Heart left ventricle (tissue), 16 donors: ENCODE data around the gene HHATL. TPM values are rescaled to one million over a fixed set of nuclear protein-coding genes. Genes with fewer than 3 reads are reported as not detected.
"Not testable (repeated sequence)": the region's sequence is repeated elsewhere in the genome, so short reads cannot be mapped to it uniquely, and the experiment has no call there.

Experiments
- ATAC-seq, 4 donors: fragments of 200-7000 bp; cut with Tn5 transposase; one replicate each; pipeline ENCODE4 v1.9.1; 2020 to 2022; ENCODE audit warnings: moderate library complexity in 4 of 4, mild to moderate bottlenecking in 3 of 4, moderate number of reproducible peaks in 1 of 4
- DNase-seq, 5 donors: peaks; one replicate each; pipeline ENCODE4 v3.0.0-alpha.2; 2020
- H3K27ac ChIP-seq, 12 donors: fragments of 200-600 bp; sonication (generic) in 4 of 12; one replicate each; pipeline versions ENCODE4 v1.5.0 to v1.8.0; 2016 to 2022; ENCODE audit warnings: mild to moderate bottlenecking in 2 of 12
- H3K27me3 ChIP-seq, 9 donors: fragments of 200-600 bp; sonication (generic) in 2 of 9; one replicate each; pipeline versions ENCODE4 v1.5.1 to v1.8.0; 2016 to 2022; ENCODE audit warnings: mild to moderate bottlenecking in 3 of 9
- H3K36me3 ChIP-seq, 9 donors: fragments of 200-600 bp; sonication (generic) in 2 of 9; one replicate each; pipeline versions ENCODE4 v1.5.0 to v1.8.0; 2018 to 2022; ENCODE audit warnings: mild to moderate bottlenecking in 2 of 9
- H3K4me1 ChIP-seq, 12 donors: fragments of 200-600 bp; sonication (generic) in 4 of 12; one replicate each; pipeline versions ENCODE4 v1.5.0 to v1.8.0; 2016 to 2022; ENCODE audit warnings: mild to moderate bottlenecking in 3 of 12
- H3K4me3 ChIP-seq, 12 donors: fragments of 200-600 bp; sonication (generic) in 4 of 12; one replicate each; pipeline versions ENCODE4 v1.5.0 to v1.8.0; 2017 to 2022; ENCODE audit warnings: mild to moderate bottlenecking in 9 of 12, moderate library complexity in 4 of 12
- H3K9me3 ChIP-seq, 12 donors: fragments of 200-600 bp; sonication (generic) in 4 of 12; one replicate each; pipeline versions ENCODE4 v1.5.0 to v1.8.0; 2016 to 2022; ENCODE audit warnings: mild to moderate bottlenecking in 1 of 12
- POLR2A ChIP-seq, 2 donors: fragments of 450-650 bp; IDR thresholded peaks; one replicate each; pipeline ENCODE4 v1.6.1; 2017; ENCODE audit warnings: antibody characterized with exemption in 2 of 2, mild to moderate bottlenecking in 2 of 2, moderate library complexity in 2 of 2
- WGBS, 4 donors: extraction: QIAGEN DNeasy Blood & Tissue Kit in 2 of 4; methylation state at CpG; one replicate each; pipeline versions ENCODE4 v1.1.5 to v1.1.7; 2013 to 2018; 5-methylcytosine and 5-hydroxymethylcytosine counted together
- intact Hi-C, 10 donors: fragments of 100-400 bp; cut with DNase I; formaldehyde crosslinking; loops; one replicate each; pipeline versions ENCODE4 v1.11.1 to v1.14.2; 2022
- polyA plus RNA-seq, 2 donors: library from polyadenylated mRNA; stranded (reverse); fragments of 200-250 nt; gene quantifications; one replicate each; pipeline ENCODE4 v1.2.3, GENCODE V29; 2013
- total RNA-seq, 9 donors: library from RNA; depleted of rRNA in 2 of 9; stranded (reverse); fragments of >200 nt in 2 of 9; fragmentation: NEBNext Ultra II Directional in 3 of 9; extraction: Animal tissue kit (Norgen Biotek cat#: 25700) in 3 of 9; gene quantifications; one replicate each; pipeline versions ENCODE4 v1.1.0 to v1.2.4, GENCODE V29; 2016 to 2023
- TF ChIP-seq, protein P1 (sequence below), 12 donors: fragments of 200-600 bp; sonication (generic) in 4 of 12; IDR thresholded peaks; one replicate each; pipeline versions ENCODE4 v1.5.0 to v1.8.0; 2018 to 2022; ENCODE audit warnings: antibody characterized with exemption in 12 of 12, mild to moderate bottlenecking in 5 of 12
- donor health status: ischemic (EF 13 %, LVEDD 7.1; RV severe dilation, severe dysfunction).
- donor health status: healthy with polysubstance abuse.
- donor health status: DM: no; HTN: yes; CAD: no.
- donor health status: DM: no; HTN: no; CAD: no.
- donor health status: ischemic (EF 25% LVEDD 6.9; RV normal size, moderate dysfunction).
- donor health status: ischemic (EF 25% LVEDD 5.7; RV mildly dilated, moderate dysfunction).
- donor health status: healthy.
- donor health status: DM: yes; HTN: yes; CAD: no.
- donor health status: ischemic (EF 35%, LVEDD 5.7; RV mildly dilated, moderate dysfunction).
- donor health status: nonischemic (EF 11% LVEDD 7.7; RV severe dilation, severe dysfunction).
- donor health status: DM: yes; HTN: yes; CAD: no.
- donor health status: PGD.
- donor health status: ischemic (EF 29% LVEDD 5.4; RV normal size, mild dysfunction).
- donor health status: nonischemic (EF 23%, LVEDD 6.1; RV moderate dilation, normal function).

Gene HHATL
- total and polyA plus RNA-seq, 11 donors: 188 to 1,023 (median 538) TPM

DNA sequence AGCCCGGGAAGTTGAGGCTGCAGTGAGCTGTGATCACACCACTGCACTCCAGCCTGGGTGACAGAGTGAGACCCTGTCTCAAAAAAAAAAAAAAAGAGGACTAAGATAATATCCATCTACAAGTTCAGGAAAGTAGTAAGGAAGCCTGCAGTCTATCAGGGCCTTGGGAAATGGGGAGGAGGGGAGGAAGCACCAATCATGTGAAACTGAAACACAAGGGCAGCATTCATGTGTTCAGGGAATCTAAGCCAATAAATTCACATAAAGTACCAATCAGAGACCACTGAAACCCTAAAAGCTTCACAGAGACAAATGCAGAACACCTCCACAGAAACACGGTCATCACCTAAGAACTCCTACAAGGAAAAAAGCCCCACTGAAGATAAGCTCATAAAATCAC lies 22.9 kb upstream of the HHATL start:
- Histone ChIP-seq H3K27ac (peak overlapping the region in 1 of 12 donors; percentile 5), H3K9me3 (peaks cover 0 to 6% (median 0%) of the 10 kb centered on the region in 12 donors), H3K27me3 (peaks cover 0 to 2% (median 0%) of the 10 kb centered on the region in 9 donors)

DNA sequence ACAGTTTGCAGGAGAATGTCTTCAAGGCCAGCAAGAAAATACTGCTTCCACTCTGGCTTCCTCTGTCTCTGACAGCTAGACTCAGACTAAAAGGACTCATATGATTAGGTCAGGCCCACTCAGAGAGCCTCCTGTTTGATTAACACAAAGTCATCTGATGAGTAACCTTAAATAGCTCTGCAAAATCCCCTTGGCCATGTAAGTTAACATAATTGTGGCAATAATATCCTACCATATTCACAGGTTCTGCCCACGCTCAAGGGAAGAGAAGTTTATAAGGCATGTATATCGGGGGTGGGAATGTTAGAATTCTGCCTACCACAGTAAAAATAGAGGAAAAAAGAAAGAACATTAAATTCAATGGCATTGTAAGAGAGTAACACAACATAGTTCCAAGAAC lies 20.6 kb upstream of the HHATL start:
- Histone ChIP-seq H3K27ac (peak overlapping the region in 10 of 12 donors; percentile 8 to 79 (median 52)), H3K4me3 (no peak overlapping the region), H3K36me3 (no peaks in the 10 kb centered on the region), H3K4me1 (peaks cover 0 to 39% (median 6%) of the 10 kb centered on the region in 12 donors), H3K27me3 (peaks cover 0 to 2% (median 0%) of the 10 kb centered on the region in 9 donors), H3K9me3 (no peaks in the 10 kb centered on the region)
- DNase-seq: peak in 1 of 5 donors; percentile 5
- peak in 2 of 4 donors; percentile 41 to 56 for ATAC-seq
- intact Hi-C loops: no loop called here
- no peak for TF ChIP-seq POLR2A (IDR thresholded peaks at IDR 0.05)
- TF ChIP-seq, protein P1, sequence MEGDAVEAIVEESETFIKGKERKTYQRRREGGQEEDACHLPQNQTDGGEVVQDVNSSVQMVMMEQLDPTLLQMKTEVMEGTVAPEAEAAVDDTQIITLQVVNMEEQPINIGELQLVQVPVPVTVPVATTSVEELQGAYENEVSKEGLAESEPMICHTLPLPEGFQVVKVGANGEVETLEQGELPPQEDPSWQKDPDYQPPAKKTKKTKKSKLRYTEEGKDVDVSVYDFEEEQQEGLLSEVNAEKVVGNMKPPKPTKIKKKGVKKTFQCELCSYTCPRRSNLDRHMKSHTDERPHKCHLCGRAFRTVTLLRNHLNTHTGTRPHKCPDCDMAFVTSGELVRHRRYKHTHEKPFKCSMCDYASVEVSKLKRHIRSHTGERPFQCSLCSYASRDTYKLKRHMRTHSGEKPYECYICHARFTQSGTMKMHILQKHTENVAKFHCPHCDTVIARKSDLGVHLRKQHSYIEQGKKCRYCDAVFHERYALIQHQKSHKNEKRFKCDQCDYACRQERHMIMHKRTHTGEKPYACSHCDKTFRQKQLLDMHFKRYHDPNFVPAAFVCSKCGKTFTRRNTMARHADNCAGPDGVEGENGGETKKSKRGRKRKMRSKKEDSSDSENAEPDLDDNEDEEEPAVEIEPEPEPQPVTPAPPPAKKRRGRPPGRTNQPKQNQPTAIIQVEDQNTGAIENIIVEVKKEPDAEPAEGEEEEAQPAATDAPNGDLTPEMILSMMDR (IDR thresholded peaks at IDR 0.05): no peak
- WGBS, 4 donors: 69 to 76% (median 73%) methylated on average over 2 of the region's 2 CpGs

More for the DNA sequence above, 22.9 kb upstream of the HHATL start:
- no peaks in the 10 kb centered on the region for H3K36me3 ChIP-seq
- ATAC-seq (no peak), DNase-seq (no peak)
- intact Hi-C loops: no loop called here
- H3K4me3 ChIP-seq: no peak overlapping the region
- peaks cover 0 to 44% (median 12%) of the 10 kb centered on the region in 12 donors for H3K4me1 ChIP-seq
- WGBS, 4 donors: 86 to 94% (median 87%) methylated on average over 2 of the region's 2 CpGs
- TF ChIP-seq, protein P1 (IDR thresholded peaks at IDR 0.05): no peak
- TF ChIP-seq POLR2A (IDR thresholded peaks at IDR 0.05): no peak

DNA sequence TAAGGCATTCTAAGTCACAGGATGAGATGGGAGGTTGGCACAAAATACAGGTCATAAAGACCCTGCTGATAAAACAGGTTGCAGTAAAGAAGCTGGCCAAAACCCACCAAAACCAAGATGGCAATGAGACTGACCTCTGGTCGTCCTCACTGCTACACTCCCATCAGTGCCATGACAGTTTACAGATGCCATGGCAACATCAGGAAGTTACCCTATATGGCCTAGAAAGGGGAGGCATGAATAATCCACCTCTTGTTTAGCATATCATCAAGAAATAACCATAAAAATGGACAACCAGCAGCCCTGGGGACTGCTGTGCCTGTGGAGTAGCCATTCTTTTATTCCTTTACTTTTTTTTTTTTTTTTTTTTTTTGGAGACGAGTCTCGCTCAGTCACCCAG lies 19.8 kb upstream of the HHATL start:
- H3K36me3 ChIP-seq, H3K4me3 ChIP-seq, H3K27me3 ChIP-seq, ATAC-seq, H3K9me3 ChIP-seq, DNase-seq, intact Hi-C loops: not testable (repeated sequence)
- Histone ChIP-seq H3K27ac (peak overlapping the region in 9 of 12 donors; percentile 21 to 79 (median 57)), H3K4me1 (peaks cover 0 to 31% (median 3%) of the 10 kb centered on the region in 12 donors)
- 66 to 84% (median 76%) methylated on average over 3 of the region's 3 CpGs for WGBS, 4 donors

DNA sequence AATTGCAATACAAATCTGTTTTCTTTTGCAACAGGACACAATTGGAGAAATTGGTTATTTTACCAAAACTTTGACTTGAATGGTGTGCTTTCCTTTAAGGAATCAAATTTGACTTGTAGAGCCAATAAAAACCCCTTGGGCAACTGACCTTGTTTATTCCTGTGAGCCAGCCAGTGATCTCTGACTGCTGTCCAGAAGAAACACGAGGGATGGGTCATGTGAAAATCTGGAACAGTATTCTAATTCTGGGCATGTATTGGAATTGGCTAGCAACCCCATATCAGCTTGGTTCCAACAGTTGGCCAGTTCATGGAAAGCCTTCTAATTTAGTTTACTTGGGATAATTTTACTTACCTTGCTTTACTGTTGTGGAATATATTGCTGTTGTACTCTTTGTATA lies 19.1 kb upstream of the HHATL start:
- H3K27ac ChIP-seq: peak overlapping the region in 11 of 12 donors; percentile 21 to 79 (median 50)
- no peaks in the 10 kb centered on the region for H3K36me3 ChIP-seq
- no peak overlapping the region for H3K4me3 ChIP-seq
- DNase-seq: peak in 2 of 5 donors; percentile 22 to 23
- intact Hi-C loops: loop anchor here in 1 of 10 donors (2.0 kb wide), 1 partner anchor 19 kb away; the partner anchor contains the start of gene HHATL
- WGBS, 4 donors: 11 to 31% (median 29%) methylated on average over 1 of the region's 1 CpG
- ATAC-seq: peak in 2 of 4 donors; percentile 68 to 75
- TF ChIP-seq, protein P1 (IDR thresholded peaks at IDR 0.05): no peak
- no peak for TF ChIP-seq POLR2A (IDR thresholded peaks at IDR 0.05)
- H3K4me1 ChIP-seq: peaks cover 0 to 30% (median 2%) of the 10 kb centered on the region in 12 donors
- H3K9me3 ChIP-seq: no peaks in the 10 kb centered on the region
- peaks cover 0 to 2% (median 0%) of the 10 kb centered on the region in 9 donors for H3K27me3 ChIP-seq
